ENCODE data around the gene SLC22A23. TPM values are rescaled to one million over a fixed set of nuclear protein-coding genes. Genes with fewer than 3 reads are reported as not detected.

Gene SLC22A23
- total RNA-seq, 8 experiments from 2014 or later: 10.5 to 24.1 (median 13.2) TPM

DNA sequence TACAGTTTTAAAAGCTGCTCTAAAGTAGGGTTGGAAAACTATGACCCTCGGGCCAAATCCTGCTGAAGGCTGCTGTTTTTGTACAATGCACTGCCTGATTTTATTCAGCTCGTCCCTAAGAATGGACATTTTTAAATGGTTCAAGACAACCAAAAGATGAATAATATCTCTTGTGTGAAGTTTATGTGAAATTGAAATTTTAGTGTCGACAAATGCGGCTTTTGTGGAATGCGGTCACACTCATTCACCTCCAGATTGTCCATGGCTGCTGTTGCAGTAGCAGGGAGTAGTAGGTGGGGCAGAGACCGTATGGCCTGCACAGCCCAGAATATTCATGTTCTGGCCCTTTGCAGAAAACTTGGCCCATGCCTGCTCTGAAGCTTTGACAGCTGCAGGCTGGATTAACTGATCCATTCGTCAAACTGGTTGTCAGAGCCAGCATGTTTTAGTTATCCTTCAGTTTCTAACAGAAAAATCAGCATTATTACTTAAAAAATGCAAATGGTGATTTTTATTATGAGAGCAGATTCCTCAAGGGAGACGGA lies 106.5 kb downstream of the SLC22A23 start:
- Histone ChIP-seq H3K27ac (peak overlapping the region; percentile 92 to 94), H3K4me3 (no peak overlapping the region), H3K4me1 (replicated peaks in 1 of 2) (peaks cover 60 to 66% of the 10 kb centered on the region in 2 donors)
- peak in 7 of 8 experiments; percentile 18 to 91 (median 60) for ATAC-seq (replicated peaks in 6 of 8)
- in situ Hi-C loops (cut with MboI; ENCODE audit: low pct_unique_long_range_greater_than_20kb in 2 of 9, low sequenced_read_pairs in 9 of 9, unreplicated experiment in 9 of 9): no loop called here
- WGBS, 10 experiments: 0 to 71% (median 4%) methylated on average over 2 to 8 of the region's 8 CpGs; no CpG with 5 or more reads in 1 of the 10 experiments

DNA sequence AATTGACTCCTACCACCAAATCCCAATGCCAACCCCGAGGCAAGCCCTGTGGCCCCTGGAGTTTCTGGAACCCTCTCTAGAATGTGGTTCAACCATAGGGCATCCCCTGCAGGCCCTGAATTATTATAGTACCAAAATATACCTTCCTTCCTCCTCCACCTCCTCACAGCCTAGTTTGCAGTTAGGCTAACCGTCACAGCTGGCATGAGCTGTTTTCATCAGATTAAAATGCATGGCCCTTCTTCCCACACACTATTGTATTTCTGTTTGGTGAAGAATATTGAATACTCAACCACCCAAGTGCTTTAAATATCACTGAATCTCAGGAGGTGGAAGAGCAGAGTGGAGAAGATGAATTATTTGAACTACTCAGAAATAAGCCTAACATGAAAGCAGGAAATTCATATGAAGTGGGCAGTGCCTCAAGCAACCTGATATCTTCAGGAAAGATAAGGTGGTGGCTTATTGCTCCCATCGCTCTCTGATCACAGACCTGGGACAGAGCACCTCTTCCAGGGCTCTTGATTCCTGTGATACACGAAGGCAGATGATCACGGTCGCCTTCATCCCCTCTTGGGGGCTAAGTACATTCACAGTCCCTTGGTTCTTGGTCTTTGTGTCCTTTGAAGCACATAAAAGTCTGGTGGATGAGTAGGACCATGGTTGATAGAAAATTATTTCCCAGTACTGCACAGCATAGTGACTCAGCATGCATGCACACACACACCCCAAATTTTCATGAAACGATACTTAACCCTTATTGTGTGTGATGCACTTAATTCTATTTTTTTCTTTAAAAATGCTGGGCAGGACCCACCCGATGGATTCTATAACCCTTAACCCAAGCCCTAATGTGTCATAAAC lies 107.2 kb downstream of the SLC22A23 start:
- in situ Hi-C loops (cut with MboI; ENCODE audit: low pct_unique_long_range_greater_than_20kb in 2 of 9, low sequenced_read_pairs in 9 of 9, unreplicated experiment in 9 of 9): no loop called here
- Histone ChIP-seq H3K4me1 (replicated peaks in 1 of 2) (peaks cover 60 to 67% of the 10 kb centered on the region in 2 donors), H3K27ac (peak overlapping the region; percentile 92 to 94), H3K4me3 (no peak overlapping the region)
- peak in 3 of 8 experiments; percentile 53 to 77 (median 71) for ATAC-seq (replicated peaks in 6 of 8)
- 0 to 89% (median 56%) methylated on average over 1 to 4 of the region's 8 CpGs; no CpG with 5 or more reads in 1 of the 10 experiments for WGBS, 10 experiments

DNA sequence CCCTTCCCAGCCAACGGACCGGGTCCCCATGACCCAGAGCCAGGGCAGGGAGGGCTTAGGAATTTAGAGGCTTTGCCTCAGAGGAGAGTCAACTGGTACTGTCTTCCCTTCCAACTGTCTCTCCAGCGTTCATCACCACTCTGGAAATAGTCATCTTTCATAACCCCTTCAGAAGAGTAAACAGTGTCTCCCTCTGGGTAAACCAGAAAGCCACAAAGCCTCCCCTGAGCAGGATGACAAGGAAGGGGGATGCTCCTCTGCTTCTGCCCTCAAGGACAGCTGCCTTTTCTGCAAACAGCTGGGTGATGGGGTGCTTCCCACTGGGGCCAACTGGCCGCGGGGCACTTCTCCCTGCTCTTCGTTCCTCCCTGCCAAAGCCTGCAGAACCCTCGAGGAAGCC lies 108.0 kb downstream of the SLC22A23 start:
- in situ Hi-C loops (cut with MboI; ENCODE audit: low pct_unique_long_range_greater_than_20kb in 2 of 9, low sequenced_read_pairs in 9 of 9, unreplicated experiment in 9 of 9): no loop called here
- no peak for ATAC-seq (replicated peaks in 6 of 8)
- Histone ChIP-seq H3K4me1 (replicated peaks in 1 of 2) (peaks cover 67 to 75% of the 10 kb centered on the region in 2 donors), H3K4me3 (no peak overlapping the region), H3K27ac (peak overlapping the region; percentile 92 to 94)
- WGBS, 10 experiments: 60 to 100% (median 90%) methylated on average over 1 to 4 of the region's 7 CpGs; no CpG with 5 or more reads in 4 of the 10 experiments

DNA sequence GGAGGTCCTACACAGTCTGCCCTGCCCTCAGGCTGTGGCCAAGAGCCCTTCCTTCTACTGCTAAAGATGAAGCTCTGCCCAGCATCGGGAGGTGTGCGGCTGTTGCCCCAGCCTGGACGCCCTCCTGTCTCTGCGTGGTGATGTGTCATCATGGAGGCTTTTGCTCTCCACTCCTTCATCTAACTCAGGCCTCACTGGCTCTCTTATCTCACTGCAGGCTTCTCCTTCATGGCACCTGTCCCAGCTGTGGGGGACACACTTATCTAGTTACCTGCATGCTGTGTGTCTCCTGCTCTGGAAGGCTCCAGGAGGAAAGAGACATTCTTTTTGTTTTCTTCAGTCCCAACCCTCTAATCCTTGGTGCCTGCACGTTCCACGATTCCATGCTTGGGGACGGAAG lies 109.0 kb downstream of the SLC22A23 start:
- H3K4me1 ChIP-seq (replicated peaks in 1 of 2): peaks cover 74 to 82% of the 10 kb centered on the region in 2 donors
- in situ Hi-C loops (cut with MboI; ENCODE audit: low pct_unique_long_range_greater_than_20kb in 2 of 9, low sequenced_read_pairs in 9 of 9, unreplicated experiment in 9 of 9): no loop called here

DNA sequence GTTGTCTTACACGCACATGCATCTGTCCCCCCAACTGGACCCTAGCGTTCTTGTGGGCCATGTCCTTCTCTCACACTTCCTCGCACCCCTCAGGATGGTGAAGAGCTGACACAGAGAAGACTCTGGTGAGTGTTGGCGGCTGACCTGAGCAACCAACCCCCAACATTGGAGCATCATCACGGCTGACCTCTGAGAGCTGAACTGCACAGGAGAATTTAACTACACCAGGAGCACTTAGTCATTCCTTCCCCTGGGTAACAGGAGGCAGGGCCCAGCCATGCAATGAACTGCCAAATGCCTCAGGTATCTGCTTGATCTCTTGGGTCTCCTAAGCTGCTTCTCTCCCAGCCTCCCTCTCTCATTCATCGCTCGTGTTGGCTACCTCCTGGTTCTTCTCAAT lies 109.6 kb downstream of the SLC22A23 start:
- Histone ChIP-seq H3K4me3 (no peak overlapping the region), H3K4me1 (replicated peaks in 1 of 2) (peaks cover 74 to 82% of the 10 kb centered on the region in 2 donors), H3K27ac (no peak overlapping the region)
- ATAC-seq (replicated peaks in 6 of 8): no peak
- in situ Hi-C loops (cut with MboI; ENCODE audit: low pct_unique_long_range_greater_than_20kb in 2 of 9, low sequenced_read_pairs in 9 of 9, unreplicated experiment in 9 of 9): no loop called here
- 90 to 100% (median 93%) methylated on average over 2 to 7 of the region's 7 CpGs; no CpG with 5 or more reads in 1 of the 10 experiments for WGBS, 10 experiments

More for the DNA sequence above, 109.0 kb downstream of the SLC22A23 start:
- 91 to 100% (median 100%) methylated on average over 1 to 7 of the region's 7 CpGs; no CpG with 5 or more reads in 4 of the 10 experiments for WGBS, 10 experiments
- Histone ChIP-seq H3K27ac (no peak overlapping the region), H3K4me3 (no peak overlapping the region)
- no peak for ATAC-seq (replicated peaks in 6 of 8)

DNA sequence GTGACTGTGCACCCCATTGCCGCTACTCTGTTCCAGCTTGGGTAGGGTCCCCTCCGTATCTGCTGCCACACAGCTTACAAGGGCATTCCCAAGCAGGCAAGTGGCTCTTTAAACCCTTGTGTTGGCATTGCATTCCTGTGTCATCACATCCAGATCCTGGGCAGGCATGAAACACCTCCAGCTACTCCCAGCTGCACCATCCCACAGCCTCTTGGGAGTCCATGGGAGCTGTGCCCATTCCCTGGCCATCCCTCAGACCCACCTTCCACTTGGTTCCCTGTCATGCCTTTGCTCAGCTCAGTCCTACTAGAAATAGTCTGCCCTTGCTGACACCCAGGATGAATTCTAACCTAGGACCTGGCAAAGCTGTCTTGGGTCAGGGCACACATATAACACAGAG lies 110.4 kb downstream of the SLC22A23 start:
- 100% methylated on average over 1 of the region's 2 CpGs; no CpG with 5 or more reads in 9 of the 10 experiments for WGBS, 10 experiments
- in situ Hi-C loops (cut with MboI; ENCODE audit: low pct_unique_long_range_greater_than_20kb in 2 of 9, low sequenced_read_pairs in 9 of 9, unreplicated experiment in 9 of 9): no loop called here
- no peak overlapping the region for H3K4me3 ChIP-seq
- no peak for ATAC-seq (replicated peaks in 6 of 8)
- H3K27ac ChIP-seq: no peak overlapping the region
- peaks cover 74 to 81% of the 10 kb centered on the region in 2 donors for H3K4me1 ChIP-seq (replicated peaks in 1 of 2)

DNA sequence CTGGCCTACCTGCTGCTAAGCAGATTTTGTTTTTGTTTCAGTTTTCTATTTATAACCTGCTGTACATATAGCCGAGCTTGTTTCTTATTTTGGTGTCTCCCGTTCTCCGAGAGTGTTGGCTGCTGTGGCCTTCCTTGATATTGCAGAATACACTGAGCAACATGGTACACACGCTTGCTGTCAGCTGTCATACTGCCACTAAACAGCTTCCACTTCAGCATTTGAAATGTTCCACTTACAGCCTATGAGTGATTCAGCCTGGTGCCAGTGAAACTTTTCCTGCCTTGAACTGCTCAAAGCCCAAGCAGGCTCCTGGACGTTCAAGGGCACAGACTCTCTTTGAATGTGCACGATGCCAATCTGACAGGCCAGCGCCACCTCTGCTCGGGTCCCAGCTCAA lies 111.0 kb downstream of the SLC22A23 start:
- H3K4me3 ChIP-seq: no peak overlapping the region
- peaks cover 74 to 81% of the 10 kb centered on the region in 2 donors for H3K4me1 ChIP-seq (replicated peaks in 1 of 2)
- in situ Hi-C loops (cut with MboI; ENCODE audit: low pct_unique_long_range_greater_than_20kb in 2 of 9, low sequenced_read_pairs in 9 of 9, unreplicated experiment in 9 of 9): no loop called here
- H3K27ac ChIP-seq: no peak overlapping the region
- 68 to 100% (median 97%) methylated on average over 1 to 7 of the region's 8 CpGs; no CpG with 5 or more reads in 3 of the 10 experiments for WGBS, 10 experiments
- ATAC-seq (replicated peaks in 6 of 8): no peak

DNA sequence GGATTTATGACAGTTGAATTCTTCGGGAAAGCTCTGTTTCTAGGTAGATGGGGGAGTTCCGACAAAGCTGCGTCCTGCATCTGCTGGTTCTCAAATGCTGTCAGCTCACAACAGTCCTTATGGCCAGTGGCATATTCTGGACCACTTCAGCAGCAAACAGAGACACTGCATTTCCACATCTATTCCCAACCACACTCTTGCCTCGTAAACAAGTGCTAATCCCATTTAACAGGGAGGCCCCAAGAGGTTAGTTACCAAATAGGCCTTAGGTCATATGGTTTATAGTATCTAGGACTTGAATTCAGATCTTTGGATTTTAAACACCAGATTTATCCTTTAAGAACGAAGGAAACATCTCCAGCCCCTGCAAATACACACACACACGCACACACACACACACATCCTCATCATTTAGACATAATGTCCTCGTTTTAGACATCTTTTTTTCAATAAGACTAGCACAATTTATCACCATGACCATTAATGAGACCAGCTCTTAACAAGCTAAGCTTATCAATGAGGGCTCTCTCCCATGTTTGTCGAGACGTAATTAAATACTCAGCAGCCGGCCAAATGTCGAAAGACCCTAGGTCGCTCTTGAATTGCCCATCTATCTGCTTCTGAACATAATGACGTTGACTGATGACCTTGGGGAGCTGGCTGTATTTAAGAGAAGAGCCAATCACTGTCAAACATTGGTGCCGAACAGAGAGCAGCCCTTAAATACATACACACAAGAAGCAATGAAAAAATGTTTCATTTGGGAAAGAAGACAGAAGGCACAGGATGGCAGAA lies 113.6 kb downstream of the SLC22A23 start:
- peak overlapping the region in 1 of 2 donors; percentile 5 for H3K27ac ChIP-seq

DNA sequence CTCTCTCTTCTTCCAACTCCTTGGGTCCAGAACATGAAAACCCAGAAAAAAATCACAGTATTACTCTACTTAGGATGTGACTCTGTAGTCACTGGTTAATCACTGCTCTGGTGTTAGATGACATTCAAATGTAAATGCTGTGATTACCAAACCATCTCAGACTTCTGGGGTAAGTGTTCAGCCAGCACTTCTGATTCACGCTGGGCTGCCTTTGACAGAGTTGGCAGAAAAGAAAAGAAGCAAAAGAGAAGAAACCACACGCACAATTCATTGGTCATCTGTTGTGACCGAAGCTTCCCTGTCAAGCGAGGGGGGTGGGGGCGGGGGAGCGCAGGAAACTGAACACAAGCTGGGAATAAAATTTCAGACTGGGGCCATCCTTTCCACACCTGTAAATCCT lies 115.4 kb downstream of the SLC22A23 start:
- Histone ChIP-seq H3K4me1 (replicated peaks in 1 of 2) (peaks cover 81 to 83% of the 10 kb centered on the region in 2 donors), H3K4me3 (no peak overlapping the region), H3K27ac (peak overlapping the region; percentile 74 to 90)
- 0 to 60% (median 17%) methylated on average over 1 to 4 of the region's 6 CpGs; no CpG with 5 or more reads in 3 of the 10 experiments for WGBS, 10 experiments
- in situ Hi-C loops (cut with MboI; ENCODE audit: low pct_unique_long_range_greater_than_20kb in 2 of 9, low sequenced_read_pairs in 9 of 9, unreplicated experiment in 9 of 9): no loop called here
- ATAC-seq (replicated peaks in 6 of 8): peak in 7 of 8 experiments; percentile 55 to 86 (median 67)

More for the DNA sequence above, 113.6 kb downstream of the SLC22A23 start:
- Histone ChIP-seq H3K4me3 (no peak overlapping the region), H3K4me1 (replicated peaks in 1 of 2) (peaks cover 77 to 82% of the 10 kb centered on the region in 2 donors)
- in situ Hi-C loops (cut with MboI; ENCODE audit: low pct_unique_long_range_greater_than_20kb in 2 of 9, low sequenced_read_pairs in 9 of 9, unreplicated experiment in 9 of 9): no loop called here
- 7 to 98% (median 18%) methylated on average over 3 to 13 of the region's 14 CpGs for WGBS, 10 experiments
- ATAC-seq (replicated peaks in 6 of 8): peak in 4 of 8 experiments; percentile 24 to 43 (median 27)

DNA sequence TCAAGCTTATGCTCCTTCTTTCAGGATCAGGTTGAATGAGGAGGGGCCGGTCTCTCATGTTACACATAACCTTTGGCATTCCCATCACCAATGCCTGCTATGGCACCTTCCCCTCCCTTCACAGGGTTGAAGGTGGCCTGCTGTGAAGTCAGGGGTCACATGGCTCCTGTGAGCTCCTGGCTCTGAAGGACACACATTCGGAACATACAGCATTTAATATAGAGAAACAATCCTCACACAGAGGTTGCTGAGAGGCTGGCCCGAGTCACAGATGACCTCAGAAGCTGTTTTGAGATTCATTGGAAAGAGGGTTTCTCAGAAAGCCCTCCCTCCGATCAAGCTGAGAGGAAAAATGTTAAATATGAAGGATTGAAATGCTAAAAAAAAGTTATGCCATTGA lies 116.0 kb downstream of the SLC22A23 start:
- Histone ChIP-seq H3K4me1 (replicated peaks in 1 of 2) (peaks cover 81 to 83% of the 10 kb centered on the region in 2 donors), H3K4me3 (no peak overlapping the region), H3K27ac (peak overlapping the region; percentile 74 to 90)
- WGBS, 10 experiments: 0 to 67% (median 41%) methylated on average over 1 to 3 of the region's 4 CpGs
- in situ Hi-C loops (cut with MboI; ENCODE audit: low pct_unique_long_range_greater_than_20kb in 2 of 9, low sequenced_read_pairs in 9 of 9, unreplicated experiment in 9 of 9): no loop called here
- peak in 4 of 8 experiments; percentile 17 to 46 (median 18) for ATAC-seq (replicated peaks in 6 of 8)

DNA sequence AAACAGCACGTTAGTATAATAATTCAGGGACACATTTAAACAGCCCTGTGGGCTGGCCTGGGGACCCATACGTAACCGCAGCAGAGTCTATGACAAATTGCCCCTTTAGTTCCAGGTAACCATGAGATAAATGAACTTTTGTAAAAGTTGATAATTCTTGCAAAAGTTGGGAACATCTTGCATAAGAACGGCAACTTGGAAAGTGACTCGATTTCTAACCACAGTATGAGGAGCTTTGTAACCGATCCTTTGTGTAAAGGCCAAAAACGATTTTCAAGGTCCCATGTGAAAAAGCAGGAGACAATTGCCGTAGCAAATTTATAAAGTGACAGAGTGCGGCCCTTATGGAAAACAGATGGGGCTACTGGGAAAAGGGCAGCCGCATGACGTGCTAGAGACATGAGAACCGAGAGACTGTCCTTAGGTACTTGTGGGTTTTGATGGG lies 116.5 kb downstream of the SLC22A23 start:
- WGBS, 10 experiments: 25 to 82% (median 42%) methylated on average over 3 to 12 of the region's 12 CpGs
- Histone ChIP-seq H3K4me1 (replicated peaks in 1 of 2) (peaks cover 80 to 83% of the 10 kb centered on the region in 2 donors), H3K4me3 (no peak overlapping the region), H3K27ac (peak overlapping the region; percentile 83 to 90)
- no peak for ATAC-seq (replicated peaks in 6 of 8)
- in situ Hi-C loops (cut with MboI; ENCODE audit: low pct_unique_long_range_greater_than_20kb in 2 of 9, low sequenced_read_pairs in 9 of 9, unreplicated experiment in 9 of 9): no loop called here

DNA sequence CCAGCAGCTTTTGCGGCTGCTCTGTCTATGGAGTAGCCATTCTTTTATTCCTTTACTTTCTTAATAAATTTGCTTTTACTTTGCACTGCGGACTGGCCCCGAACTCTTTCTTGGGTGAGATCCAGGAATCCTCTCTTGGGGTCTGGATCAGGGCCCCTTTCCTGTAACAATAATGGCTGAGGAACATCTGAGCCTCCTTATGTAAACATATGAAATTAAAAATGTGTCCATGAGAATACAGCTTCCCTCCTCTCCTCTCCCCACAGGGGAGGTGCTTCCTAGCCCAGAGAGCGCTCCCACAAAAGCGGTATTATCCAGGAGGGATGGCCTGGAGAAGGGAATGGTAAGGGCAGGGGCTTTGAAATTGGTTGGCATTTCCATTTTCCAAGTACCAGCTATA lies 117.0 kb downstream of the SLC22A23 start:
- H3K4me1 ChIP-seq (replicated peaks in 1 of 2): peaks cover 76 to 81% of the 10 kb centered on the region in 2 donors
- peak overlapping the region; percentile 83 to 90 for H3K27ac ChIP-seq
- in situ Hi-C loops (cut with MboI; ENCODE audit: low pct_unique_long_range_greater_than_20kb in 2 of 9, low sequenced_read_pairs in 9 of 9, unreplicated experiment in 9 of 9): no loop called here
- peak in 1 of 8 experiments; percentile 9 for ATAC-seq (replicated peaks in 6 of 8)
- H3K4me3 ChIP-seq: no peak overlapping the region
- 20 to 100% (median 92%) methylated on average over 1 to 4 of the region's 5 CpGs; no CpG with 5 or more reads in 1 of the 10 experiments for WGBS, 10 experiments
